Measurements from ENCODE around the gene TNFRSF1A. TPM values are rescaled to one million over a fixed set of nuclear protein-coding genes. Genes with fewer than 3 reads are reported as not detected.

Gene TNFRSF1A
- total and polyA plus RNA-seq, 2 donors from 2014 or later: 99.6 to 186 TPM

DNA sequence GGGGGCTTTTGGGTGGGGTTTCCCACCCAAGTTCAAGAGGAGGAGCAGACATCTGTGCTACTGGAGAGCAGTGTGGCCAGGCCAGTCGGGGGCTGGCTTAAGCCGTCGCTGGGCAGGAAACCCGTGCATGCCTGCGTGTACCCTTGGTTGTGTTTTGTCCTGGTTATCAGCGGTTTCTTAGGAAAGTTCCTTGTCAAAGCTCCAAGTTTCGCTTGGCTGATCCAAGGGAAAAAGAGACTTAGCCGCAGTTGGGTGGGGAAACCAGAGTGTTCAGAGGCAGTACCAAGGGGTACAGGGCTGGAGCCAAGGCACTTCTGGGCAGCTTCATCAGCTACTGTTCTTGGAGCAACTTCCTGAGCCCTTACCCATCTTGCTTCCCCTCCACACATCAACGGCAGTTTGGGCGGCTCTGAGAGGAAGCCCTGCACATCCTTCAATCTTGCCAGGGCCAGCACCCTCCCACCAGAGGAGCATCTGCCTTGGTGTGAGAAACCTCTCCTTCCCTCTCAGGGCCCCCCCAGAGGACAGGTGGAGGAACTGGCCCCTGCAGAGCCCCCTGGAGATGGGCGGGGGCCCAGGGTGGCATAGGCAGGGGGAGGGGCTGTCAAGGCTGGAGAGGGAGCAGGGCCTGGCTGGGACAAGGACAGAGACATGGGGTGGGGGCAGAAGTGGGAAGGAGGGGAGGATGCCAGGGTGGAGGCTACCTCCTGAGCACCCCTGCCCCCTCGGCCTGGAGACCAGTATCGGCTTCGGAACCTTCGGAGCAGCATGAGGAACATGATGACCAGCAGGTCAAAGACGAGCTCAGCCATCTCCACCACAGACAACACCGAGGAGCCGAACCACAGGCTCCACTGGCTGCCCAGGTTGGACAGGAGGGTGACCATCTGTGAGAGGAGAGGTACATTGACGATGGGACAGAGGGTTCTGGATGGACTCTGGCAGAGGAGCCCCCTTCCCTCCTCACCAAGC is 5.8 kb upstream of the TNFRSF1A start:
- Histone ChIP-seq H3K9me3 (ENCODE audit: control insufficient read depth in 2 of 3, insufficient read depth in 1 of 3, low read length in 3 of 3) (no peaks in the 10 kb centered on the region), H3K36me3 (ENCODE audit: control insufficient read depth in 2 of 3, insufficient read depth in 3 of 3, low read length in 3 of 3) (peaks cover 0 to 5% (median 3%) of the 10 kb centered on the region in 3 donors), H3K9ac (ENCODE audit: low read length in 3 of 3) (peak overlapping the region in 1 of 3 donors; percentile 47), H3K27ac (ENCODE audit: low read depth in 2 of 2, low read length in 2 of 2) (peak overlapping the region; percentile 78 to 82), H3K4me1 (ENCODE audit: control insufficient read depth in 2 of 3, insufficient read depth in 2 of 3, low read depth in 1 of 3, low read length in 3 of 3) (peaks cover 0 to 42% (median 14%) of the 10 kb centered on the region in 3 donors), H3K27me3 (ENCODE audit: control insufficient read depth, insufficient read depth, low read length) (no peaks in the 10 kb centered on the region), H3K4me3 (ENCODE audit: low read length in 3 of 3) (peak overlapping the region in 1 of 3 donors; percentile 13)
- TF ChIP-seq, protein P1, sequence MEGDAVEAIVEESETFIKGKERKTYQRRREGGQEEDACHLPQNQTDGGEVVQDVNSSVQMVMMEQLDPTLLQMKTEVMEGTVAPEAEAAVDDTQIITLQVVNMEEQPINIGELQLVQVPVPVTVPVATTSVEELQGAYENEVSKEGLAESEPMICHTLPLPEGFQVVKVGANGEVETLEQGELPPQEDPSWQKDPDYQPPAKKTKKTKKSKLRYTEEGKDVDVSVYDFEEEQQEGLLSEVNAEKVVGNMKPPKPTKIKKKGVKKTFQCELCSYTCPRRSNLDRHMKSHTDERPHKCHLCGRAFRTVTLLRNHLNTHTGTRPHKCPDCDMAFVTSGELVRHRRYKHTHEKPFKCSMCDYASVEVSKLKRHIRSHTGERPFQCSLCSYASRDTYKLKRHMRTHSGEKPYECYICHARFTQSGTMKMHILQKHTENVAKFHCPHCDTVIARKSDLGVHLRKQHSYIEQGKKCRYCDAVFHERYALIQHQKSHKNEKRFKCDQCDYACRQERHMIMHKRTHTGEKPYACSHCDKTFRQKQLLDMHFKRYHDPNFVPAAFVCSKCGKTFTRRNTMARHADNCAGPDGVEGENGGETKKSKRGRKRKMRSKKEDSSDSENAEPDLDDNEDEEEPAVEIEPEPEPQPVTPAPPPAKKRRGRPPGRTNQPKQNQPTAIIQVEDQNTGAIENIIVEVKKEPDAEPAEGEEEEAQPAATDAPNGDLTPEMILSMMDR (IDR thresholded peaks at IDR 0.05; ENCODE audit: borderline replicate concordance, extremely low read depth, insufficient read depth): no peak
- DNase-seq: peak in 3 of 5 donors; percentile 44 to 88 (median 69)
- no peak for FAIRE-seq
- intact Hi-C loops (cut with DNase I): no loop called here

DNA sequence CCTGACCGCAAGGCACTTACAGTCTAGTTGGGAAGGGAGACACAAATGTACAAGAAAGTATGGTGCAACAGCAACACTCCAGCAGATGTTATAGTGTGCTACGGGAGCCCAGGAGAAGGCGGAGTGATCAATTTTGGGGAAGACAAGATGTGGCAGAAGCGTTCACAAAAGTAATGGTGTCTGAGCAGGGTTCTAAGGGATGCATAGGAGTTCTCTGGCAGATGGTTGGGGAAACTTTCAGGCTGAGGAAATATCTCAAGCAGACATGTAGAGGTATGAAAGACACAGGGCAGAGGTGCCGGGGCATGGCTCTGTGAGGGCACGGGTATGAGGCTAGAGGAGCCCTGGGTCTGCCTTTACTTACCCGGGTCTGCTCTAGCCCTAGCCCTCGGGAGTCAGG is 5.1 kb upstream of the TNFRSF1A start:
- FAIRE-seq: no peak
- intact Hi-C loops (cut with DNase I): no loop called here
- peak overlapping the region in 1 of 3 donors; percentile 6 for H3K9ac ChIP-seq (ENCODE audit: low read length in 3 of 3)
- H3K4me3 ChIP-seq (ENCODE audit: low read length in 3 of 3): peak overlapping the region in 1 of 3 donors; percentile 13
- peak overlapping the region; percentile 78 to 82 for H3K27ac ChIP-seq (ENCODE audit: low read depth in 2 of 2, low read length in 2 of 2)
- H3K27me3 ChIP-seq (ENCODE audit: control insufficient read depth, insufficient read depth, low read length): no peaks in the 10 kb centered on the region
- H3K36me3 ChIP-seq (ENCODE audit: control insufficient read depth in 2 of 3, insufficient read depth in 3 of 3, low read length in 3 of 3): peaks cover 0 to 5% (median 3%) of the 10 kb centered on the region in 3 donors
- no peak for DNase-seq
- no peaks in the 10 kb centered on the region for H3K9me3 ChIP-seq (ENCODE audit: control insufficient read depth in 2 of 3, insufficient read depth in 1 of 3, low read length in 3 of 3)
- peaks cover 4 to 46% (median 21%) of the 10 kb centered on the region in 3 donors for H3K4me1 ChIP-seq (ENCODE audit: control insufficient read depth in 2 of 3, insufficient read depth in 2 of 3, low read depth in 1 of 3, low read length in 3 of 3)
- TF ChIP-seq, protein P1 (IDR thresholded peaks at IDR 0.05; ENCODE audit: borderline replicate concordance, extremely low read depth, insufficient read depth): no peak

GRCh38 chr12:6346235-6346832 is 4.5 kb upstream of the TNFRSF1A start:
- Histone ChIP-seq H3K4me1 (ENCODE audit: control insufficient read depth in 2 of 3, insufficient read depth in 2 of 3, low read depth in 1 of 3, low read length in 3 of 3) (peaks cover 4 to 46% (median 21%) of the 10 kb centered on the region in 3 donors), H3K27me3 (ENCODE audit: control insufficient read depth, insufficient read depth, low read length) (no peaks in the 10 kb centered on the region), H3K27ac (ENCODE audit: low read depth in 2 of 2, low read length in 2 of 2) (peak overlapping the region; percentile 8 to 49), H3K36me3 (ENCODE audit: control insufficient read depth in 2 of 3, insufficient read depth in 3 of 3, low read length in 3 of 3) (peaks cover 0 to 5% (median 3%) of the 10 kb centered on the region in 3 donors), H3K9me3 (ENCODE audit: control insufficient read depth in 2 of 3, insufficient read depth in 1 of 3, low read length in 3 of 3) (no peaks in the 10 kb centered on the region), H3K4me3 (ENCODE audit: low read length in 3 of 3) (no peak overlapping the region), H3K9ac (ENCODE audit: low read length in 3 of 3) (peak overlapping the region in 1 of 3 donors; percentile 6)
- DNase-seq (peak in 1 of 5 donors; percentile 33), FAIRE-seq (no peak)
- intact Hi-C loops (cut with DNase I): no loop called here
- TF ChIP-seq, protein P1 (IDR thresholded peaks at IDR 0.05; ENCODE audit: borderline replicate concordance, extremely low read depth, insufficient read depth): no peak

All from kidney (tissue), 14 donors.